H1 (cell line): ENCODE measurements around the gene CRY1. TPM values are rescaled to one million over a fixed set of nuclear protein-coding genes. Genes with fewer than 3 reads are reported as not detected.

Experiments
- CTCF ChIA-PET: fragments of 300-600 bp; sonication (Branson Sonifier 250); formaldehyde crosslinking; loops from one replicate; lab custom pipeline; 2021; ENCODE audit not compliant: partially characterized antibody; lab: Charles Lee
- POLR2A ChIA-PET: fragments of 300-600 bp; sonication (Branson Sonifier 250); formaldehyde crosslinking; loops from one replicate; lab custom pipeline; 2021; ENCODE audit warnings: inconsistent platforms; ENCODE audit not compliant: partially characterized antibody; lab: Charles Lee
- DNase-seq, 2 experiments: peaks; one replicate each; pipeline versions ENCODE4 v3.0.0 to v3.0.0-alpha.2; 2010 to 2022; ENCODE audit warnings: low spot score in 2 of 2, low read depth in 1 of 2, mixed read lengths in 1 of 2
- FAIRE-seq: peaks from 2 replicates; lab custom pipeline; 2011; peaks lifted over from hg19 to GRCh38; lab: Jason Lieb, UNC
- H2AFZ ChIP-seq: 2 replicates; pipeline ENCODE4 v1.8.1; 2012; ENCODE audit warnings: low read length, inconsistent platforms
- H2AK5ac ChIP-seq: 2 replicates; pipeline ENCODE4 v1.6.1; 2013; ENCODE audit warnings: low read depth, low read length
- H2BK120ac ChIP-seq: replicated peaks from 2 replicates; pipeline ENCODE3; 2013; ENCODE audit warnings: low read depth, low read length, inconsistent platforms
- H2BK12ac ChIP-seq: 2 replicates; pipeline ENCODE4 v1.6.1; 2013; ENCODE audit warnings: low read depth, low read length
- H2BK15ac ChIP-seq: 2 replicates; pipeline ENCODE4 v1.6.1; 2013; ENCODE audit warnings: low read length
- H2BK20ac ChIP-seq: 2 replicates; pipeline ENCODE4 v1.6.1; 2013; ENCODE audit warnings: low read length
- H2BK5ac ChIP-seq: 2 replicates; pipeline ENCODE4 v1.6.1; 2013; ENCODE audit warnings: low read depth, low read length
- H3K14ac ChIP-seq: 2 replicates; pipeline ENCODE4 v1.6.1; 2013; ENCODE audit warnings: inconsistent platforms; ENCODE audit not compliant: insufficient read length
- H3K18ac ChIP-seq: 2 replicates; pipeline ENCODE4 v1.6.1; 2013; ENCODE audit warnings: low read length; ENCODE audit errors: extremely low read depth
- H3K23ac ChIP-seq: 2 replicates; pipeline ENCODE4 v1.6.1; 2013; ENCODE audit warnings: inconsistent platforms; ENCODE audit not compliant: insufficient read length
- H3K23me2 ChIP-seq: 2 replicates; pipeline ENCODE4 v1.6.1; 2013; ENCODE audit warnings: low read depth, low read length
- H3K27ac ChIP-seq: 2 replicates; pipeline ENCODE4 v1.6.1; 2011; ENCODE audit warnings: low read depth, low read length, inconsistent platforms
- H3K27me3 ChIP-seq, 4 experiments: replicated peaks in 1 of 4; 1 replicate in 1 of 4; 2 replicates in 3 of 4; pipeline versions ENCODE4 v1.6.1 to v1.8.1; 2011 to 2013; ENCODE audit warnings: low read length in 3 of 4, mild to moderate bottlenecking in 3 of 4, inconsistent platforms in 2 of 4, mixed read lengths in 2 of 4, moderate library complexity in 1 of 4; ENCODE audit not compliant: control insufficient read depth in 3 of 4, insufficient read depth in 3 of 4; ENCODE audit errors: extremely low read depth in 1 of 4
- H3K36me3 ChIP-seq, 4 experiments: 2 replicates each; pipeline versions ENCODE4 v1.6.1 to v1.8.1; 2011 to 2013; ENCODE audit warnings: mild to moderate bottlenecking in 4 of 4, low read length in 3 of 4, moderate library complexity in 2 of 4, control low read depth in 1 of 4, inconsistent platforms in 1 of 4; ENCODE audit not compliant: insufficient read depth in 4 of 4, control insufficient read depth in 2 of 4
- H3K4ac ChIP-seq: replicated peaks from 2 replicates; pipeline ENCODE3; 2013; ENCODE audit warnings: low read length, low read depth, mixed read lengths, inconsistent platforms; ENCODE audit not compliant: insufficient read length
- H3K4me1 ChIP-seq, 4 experiments: replicated peaks in 1 of 4; 1 replicate in 1 of 4; 2 replicates in 3 of 4; pipeline versions ENCODE4 v1.6.1 to v1.8.1; 2011 to 2013; ENCODE audit warnings: low read length in 3 of 4, inconsistent platforms in 2 of 4, mixed read lengths in 1 of 4; ENCODE audit not compliant: insufficient read depth in 4 of 4, control insufficient read depth in 3 of 4
- H3K4me2 ChIP-seq, 2 experiments: 2 replicates each; pipeline versions ENCODE4 v1.6.1 to v1.8.1; 2011 to 2013; ENCODE audit warnings: low read depth in 2 of 2, low read length in 2 of 2, control low read depth in 1 of 2, inconsistent platforms in 1 of 2, mild to moderate bottlenecking in 1 of 2; ENCODE audit not compliant: insufficient read depth in 1 of 2
- H3K4me3 ChIP-seq, 4 experiments: fragments of 200-600, 300-600 bp in 1 of 4; sonication (generic), shearing (Covaris generic), sonication (Bioruptor Twin) in 1 of 4; 2 replicates each; pipeline versions ENCODE4 v1.5.1 to v1.8.1; 2011 to 2016; ENCODE audit warnings: low read length in 4 of 4, low read depth in 3 of 4, control low read depth in 2 of 4, inconsistent platforms in 2 of 4, mild to moderate bottlenecking in 2 of 4, mixed read lengths in 1 of 4, moderate library complexity in 1 of 4; ENCODE audit not compliant: insufficient read depth in 2 of 4; ENCODE audit errors: extremely low read depth in 1 of 4
- H3K56ac ChIP-seq: replicated peaks from 2 replicates; pipeline ENCODE3; 2013; ENCODE audit warnings: low read depth, mild to moderate bottlenecking, mixed read lengths, low read length, inconsistent platforms; ENCODE audit not compliant: insufficient read length
- H3K79me1 ChIP-seq: 2 replicates; pipeline ENCODE4 v1.6.1; 2013; ENCODE audit warnings: low read depth, low read length, control low read depth
- H3K79me2 ChIP-seq, 2 experiments: 2 replicates each; pipeline versions ENCODE4 v1.6.1 to v1.8.1; 2012 to 2013; ENCODE audit warnings: low read length in 2 of 2, mild to moderate bottlenecking in 2 of 2, inconsistent platforms in 1 of 2; ENCODE audit not compliant: insufficient read depth in 2 of 2, control insufficient read depth in 1 of 2
- H3K9ac ChIP-seq, 4 experiments: replicated peaks in 1 of 4; 1 replicate in 1 of 4; 2 replicates in 3 of 4; pipeline versions ENCODE4 v1.6.1 to v1.8.1; 2011 to 2013; ENCODE audit warnings: low read depth in 3 of 4, low read length in 3 of 4, control low read depth in 2 of 4, mild to moderate bottlenecking in 2 of 4, moderate library complexity in 2 of 4, inconsistent platforms in 1 of 4; ENCODE audit errors: extremely low read depth in 1 of 4
- H3K9me3 ChIP-seq, 2 experiments: 2 replicates each; pipeline versions ENCODE4 v1.6.1 to v1.8.1; 2012 to 2013; ENCODE audit warnings: mild to moderate bottlenecking in 2 of 2, moderate library complexity in 2 of 2, control low read depth in 1 of 2, inconsistent platforms in 1 of 2, low read depth in 1 of 2, low read length in 1 of 2, mixed read lengths in 1 of 2; ENCODE audit not compliant: insufficient read depth in 2 of 2
- H4K20me1 ChIP-seq, 2 experiments: replicated peaks in 1 of 2; 2 replicates each; pipeline versions ENCODE3 to v1.8.1; 2011 to 2013; ENCODE audit warnings: inconsistent platforms in 2 of 2, low read length in 2 of 2, mild to moderate bottlenecking in 1 of 2; ENCODE audit not compliant: insufficient read depth in 2 of 2, control insufficient read depth in 1 of 2
- H4K5ac ChIP-seq: 2 replicates; pipeline ENCODE4 v1.6.1; 2013; ENCODE audit warnings: low read length, low read depth, mixed read lengths, inconsistent platforms; ENCODE audit not compliant: insufficient read length
- H4K8ac ChIP-seq: 2 replicates; pipeline ENCODE4 v1.8.0; 2013; ENCODE audit warnings: mild to moderate bottlenecking, moderate library complexity, low read length, inconsistent platforms; ENCODE audit not compliant: insufficient read depth; ENCODE audit errors: extremely low read depth
- H4K91ac ChIP-seq: replicated peaks from 2 replicates; pipeline ENCODE3; 2013; ENCODE audit warnings: low read length, mixed read lengths, inconsistent platforms; ENCODE audit not compliant: insufficient read length
- BRCA1 ChIP-seq: IDR thresholded peaks from 2 replicates; pipeline ENCODE4 v1.6.1; 2012; ENCODE audit warnings: low read depth, low read length, improper control_type of control experiment
- CBX8 ChIP-seq: fragments of 300-800, 300-1000 bp; sonication (generic); IDR thresholded peaks from 2 replicates; pipeline ENCODE4 v1.7.1; 2016; ENCODE audit warnings: low read depth, low read length, borderline replicate concordance
- CHD2 ChIP-seq: IDR thresholded peaks from 2 replicates; pipeline ENCODE4 v1.6.1; 2012; ENCODE audit warnings: low read length, improper control_type of control experiment
- FOSL1 ChIP-seq: IDR thresholded peaks from 2 replicates; pipeline ENCODE4 v1.6.1; 2011; ENCODE audit warnings: mild to moderate bottlenecking, low read depth, low read length, moderate library complexity; ENCODE audit not compliant: insufficient read depth
- GABPA ChIP-seq: IDR thresholded peaks from 2 replicates; pipeline ENCODE4 v1.6.1; 2011; ENCODE audit warnings: mild to moderate bottlenecking, low read length, moderate library complexity, borderline replicate concordance; ENCODE audit not compliant: insufficient read depth
- JUN ChIP-seq: IDR thresholded peaks from 2 replicates; pipeline ENCODE4 v1.6.1; 2011; ENCODE audit warnings: low read depth, mild to moderate bottlenecking, improper control_type of control experiment, low read length
- NRF1 ChIP-seq: IDR thresholded peaks from 2 replicates; pipeline ENCODE4 v1.6.1; 2011; ENCODE audit warnings: mild to moderate bottlenecking, low read depth, low read length, improper control_type of control experiment
- POU5F1 ChIP-seq: IDR thresholded peaks from 2 replicates; pipeline ENCODE4 v1.6.1; 2011; ENCODE audit warnings: low read depth, mild to moderate bottlenecking, low read length, moderate library complexity
- RFX5 ChIP-seq: IDR thresholded peaks from 2 replicates; pipeline ENCODE4 v1.6.1; 2011; ENCODE audit warnings: low read depth, low read length, improper control_type of control experiment, borderline replicate concordance
- RXRA ChIP-seq: IDR thresholded peaks from 2 replicates; pipeline ENCODE4 v1.6.1; 2011; ENCODE audit warnings: low read depth, mild to moderate bottlenecking, low read length, moderate library complexity; ENCODE audit not compliant: insufficient read depth
- SAP30 ChIP-seq: fragments of 300-600 bp; sonication (generic); IDR thresholded peaks from 2 replicates; pipeline ENCODE4 v1.7.1; 2012; ENCODE audit warnings: low read length, moderate library complexity, mild to moderate bottlenecking, inconsistent platforms; ENCODE audit not compliant: insufficient read depth, insufficient replicate concordance
- SP1 ChIP-seq: IDR thresholded peaks from 2 replicates; pipeline ENCODE4 v1.6.1; 2011; ENCODE audit warnings: low read depth, low read length
- WGBS, 2 experiments: shearing (Covaris generic) in 1 of 2; methylation state at CpG; one replicate each; pipeline versions ENCODE4 v1.1.6 to v1.1.7; 2013 to 2015; ENCODE audit warnings: low lambda C conversion rate in 2 of 2, mixed read lengths in 2 of 2, inconsistent platforms in 1 of 2, low coverage in 1 of 2, missing lambda C conversion rate in 1 of 2; ENCODE audit not compliant: insufficient replicate concordance in 2 of 2, insufficient coverage in 1 of 2, insufficient read length in 1 of 2; ENCODE audit errors: extremely low coverage in 1 of 2, missing lambda C conversion rate in 1 of 2; 5-methylcytosine and 5-hydroxymethylcytosine counted together
- polyA plus RNA-seq, 7 experiments: library from polyadenylated mRNA; depleted of rRNA in 3 of 7; stranded (reverse) in 5 of 7; unstranded in 2 of 7; fragments of >200 nt in 5 of 7; fragments of 200-250 nt in 2 of 7; gene quantifications; 1 replicate in 5 of 7; 2 replicates in 1 of 7; 4 replicates in 1 of 7; pipeline versions ENCODE4 v1.2.1 to v1.2.3, GENCODE V29; 2011 to 2013; ENCODE audit warnings: missing spikeins in 2 of 7, mixed read lengths in 2 of 7
- total RNA-seq: library from RNA; stranded (reverse); fragmentation: NEBNext Ultra II Directional; extraction: Animal tissue kit (Norgen Biotek cat#: 25700); gene quantifications from 2 replicates; pipeline ENCODE4 v1.2.1, GENCODE V29; 2021
- TF ChIP-seq, protein P1 (sequence below): IDR thresholded peaks from 2 replicates; pipeline ENCODE4 v1.6.1; 2012; ENCODE audit warnings: low read length, inconsistent platforms

The CRY1 gene
- total and polyA plus RNA-seq, 2 of the 8 experiments (the other 6 are each of a cell fraction or from before 2014, with no cell fraction given) = 13.6 to 25.1 TPM

DNA sequence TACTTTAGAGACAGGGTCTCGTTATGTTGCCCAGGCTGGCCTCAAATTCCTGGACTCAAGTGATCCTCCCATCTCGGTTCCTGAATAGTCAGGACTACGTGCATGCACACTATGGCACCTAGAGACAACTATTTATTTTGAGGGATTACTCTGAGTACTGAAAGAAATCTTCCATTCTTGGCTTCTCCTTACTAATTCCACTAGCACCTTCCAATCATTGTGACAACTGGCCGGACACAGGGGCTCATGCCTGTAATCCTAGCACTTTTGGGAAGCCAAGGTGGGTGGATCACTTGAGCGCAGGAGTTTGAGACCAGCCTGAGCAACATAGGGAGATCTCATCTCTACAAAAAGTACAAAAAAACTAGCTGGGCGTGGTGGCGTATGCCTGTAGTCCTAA, 64.3 kb downstream of the CRY1 start:
- H2BK120ac ChIP-seq = no peak overlapping the region
- no peak overlapping the region for H3K23ac ChIP-seq
- H3K4me2 ChIP-seq = no peak overlapping the region
- H2BK15ac ChIP-seq = no peak overlapping the region
- no peak overlapping the region for H3K4me3 ChIP-seq
- no peak for DNase-seq
- H2BK20ac ChIP-seq = no peak overlapping the region
- no peaks in the 10 kb centered on the region; a peak in 2 of 4 replicates for H3K79me2 ChIP-seq
- CTCF ChIA-PET = interaction anchor here (1.2 to 1.6 kb wide), 2 partner anchors 9 to 15 kb away, joined by 4 read pairs; no protein-coding TSS in a partner anchor
- no peak overlapping the region for H3K27ac ChIP-seq
- no peaks in the 10 kb centered on the region for H3K4me1 ChIP-seq
- H2AFZ ChIP-seq = no peak overlapping the region
- no peak overlapping the region for H4K8ac ChIP-seq
- no peak overlapping the region for H2BK5ac ChIP-seq
- no peaks in the 10 kb centered on the region; the same call in 1 of the 2 replicates for H3K23me2 ChIP-seq
- H3K14ac ChIP-seq = no peak overlapping the region
- no peak overlapping the region for H3K56ac ChIP-seq
- no peak overlapping the region for H3K4ac ChIP-seq
- POLR2A ChIA-PET = no interaction called here
- no peak overlapping the region for H4K5ac ChIP-seq
- no peak overlapping the region for H3K9ac ChIP-seq
- no peak overlapping the region for H2AK5ac ChIP-seq
- no peaks in the 10 kb centered on the region for H4K20me1 ChIP-seq
- H2BK12ac ChIP-seq = no peak overlapping the region
- FAIRE-seq = no peak
- H3K36me3 ChIP-seq = no peaks in the 10 kb centered on the region
- H3K27me3 ChIP-seq = peaks cover 0 to 2% (median 0%) of the 10 kb centered on the region in 4 experiments; a peak in 1 of 7 replicates
- no peaks in the 10 kb centered on the region for H3K9me3 ChIP-seq
- no peak overlapping the region for H3K18ac ChIP-seq
- 93% methylated on average over 7 of the region's 7 CpGs; no CpG with 5 or more reads in 1 of the 2 experiments for WGBS, 2 experiments
- no peak overlapping the region for H4K91ac ChIP-seq
- H3K79me1 ChIP-seq = 0 out of 2 replicates have a peak, but pooled peaks cover 3% of the 10 kb centered on the region
- TF ChIP-seq RFX5 = no peak
- no peak for TF ChIP-seq SP1
- TF ChIP-seq POU5F1 = no peak
- no peak for TF ChIP-seq CBX8
- no peak for TF ChIP-seq GABPA
- TF ChIP-seq JUN = no peak
- no peak for TF ChIP-seq BRCA1
- no peak for TF ChIP-seq SAP30
- no peak for TF ChIP-seq NRF1
- TF ChIP-seq CHD2 = no peak
- TF ChIP-seq, protein P1, sequence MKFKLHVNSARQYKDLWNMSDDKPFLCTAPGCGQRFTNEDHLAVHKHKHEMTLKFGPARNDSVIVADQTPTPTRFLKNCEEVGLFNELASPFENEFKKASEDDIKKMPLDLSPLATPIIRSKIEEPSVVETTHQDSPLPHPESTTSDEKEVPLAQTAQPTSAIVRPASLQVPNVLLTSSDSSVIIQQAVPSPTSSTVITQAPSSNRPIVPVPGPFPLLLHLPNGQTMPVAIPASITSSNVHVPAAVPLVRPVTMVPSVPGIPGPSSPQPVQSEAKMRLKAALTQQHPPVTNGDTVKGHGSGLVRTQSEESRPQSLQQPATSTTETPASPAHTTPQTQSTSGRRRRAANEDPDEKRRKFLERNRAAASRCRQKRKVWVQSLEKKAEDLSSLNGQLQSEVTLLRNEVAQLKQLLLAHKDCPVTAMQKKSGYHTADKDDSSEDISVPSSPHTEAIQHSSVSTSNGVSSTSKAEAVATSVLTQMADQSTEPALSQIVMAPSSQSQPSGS = no peak
- no peak for TF ChIP-seq RXRA
- TF ChIP-seq FOSL1 = no peak
